Vein endothelial cell (primary cell): Measurements from ENCODE around the gene HABP4. TPM values are rescaled to one million over a fixed set of nuclear protein-coding genes. Genes with fewer than 3 reads are reported as not detected.

Experiments
- total RNA-seq: library from RNA; depleted of rRNA; stranded (reverse); fragments of >200 nt; gene quantifications from 2 replicates; pipeline ENCODE4 v1.2.3, GENCODE V29; 2012

The HABP4 gene, protein sequence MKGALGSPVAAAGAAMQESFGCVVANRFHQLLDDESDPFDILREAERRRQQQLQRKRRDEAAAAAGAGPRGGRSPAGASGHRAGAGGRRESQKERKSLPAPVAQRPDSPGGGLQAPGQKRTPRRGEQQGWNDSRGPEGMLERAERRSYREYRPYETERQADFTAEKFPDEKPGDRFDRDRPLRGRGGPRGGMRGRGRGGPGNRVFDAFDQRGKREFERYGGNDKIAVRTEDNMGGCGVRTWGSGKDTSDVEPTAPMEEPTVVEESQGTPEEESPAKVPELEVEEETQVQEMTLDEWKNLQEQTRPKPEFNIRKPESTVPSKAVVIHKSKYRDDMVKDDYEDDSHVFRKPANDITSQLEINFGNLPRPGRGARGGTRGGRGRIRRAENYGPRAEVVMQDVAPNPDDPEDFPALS
- total RNA-seq, result 5.7 and 6.9 TPM in 2 replicates

DNA sequence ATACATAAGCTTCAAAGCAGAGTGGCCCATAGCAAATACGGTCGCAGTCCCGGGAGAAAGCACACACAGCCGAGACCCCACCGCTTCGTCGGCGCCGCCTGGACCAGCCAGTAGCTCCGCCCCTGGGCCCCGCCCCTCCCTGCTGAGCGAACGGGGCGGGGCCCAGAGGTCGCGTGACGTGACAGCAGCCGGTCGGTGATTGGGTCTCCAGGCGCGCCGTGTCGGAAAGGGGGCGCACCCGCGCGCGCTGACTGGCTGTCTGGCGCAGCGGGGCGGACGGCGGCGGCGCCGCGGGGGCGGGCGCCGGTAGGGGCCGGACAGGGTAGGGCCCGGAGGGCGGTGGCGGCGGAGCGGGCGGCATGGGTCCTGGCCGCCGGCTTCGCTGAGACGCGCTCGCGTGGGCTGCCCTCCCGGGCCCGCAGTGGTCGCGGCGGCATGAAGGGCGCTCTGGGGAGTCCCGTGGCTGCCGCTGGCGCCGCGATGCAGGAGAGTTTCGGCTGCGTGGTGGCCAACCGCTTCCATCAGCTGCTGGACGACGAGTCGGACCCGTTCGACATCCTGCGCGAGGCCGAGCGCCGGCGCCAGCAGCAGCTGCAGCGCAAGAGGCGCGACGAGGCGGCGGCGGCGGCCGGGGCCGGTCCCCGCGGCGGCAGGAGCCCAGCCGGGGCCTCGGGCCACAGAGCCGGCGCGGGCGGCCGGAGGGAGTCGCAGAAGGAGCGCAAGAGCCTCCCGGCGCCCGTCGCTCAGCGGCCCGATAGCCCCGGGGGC, at the start of gene HABP4:
HABP4 (plus strand) TSS at position 325 of the 768 bp plus-strand sequence; CDS start at position 436, 111 bp downstream.

DNA sequence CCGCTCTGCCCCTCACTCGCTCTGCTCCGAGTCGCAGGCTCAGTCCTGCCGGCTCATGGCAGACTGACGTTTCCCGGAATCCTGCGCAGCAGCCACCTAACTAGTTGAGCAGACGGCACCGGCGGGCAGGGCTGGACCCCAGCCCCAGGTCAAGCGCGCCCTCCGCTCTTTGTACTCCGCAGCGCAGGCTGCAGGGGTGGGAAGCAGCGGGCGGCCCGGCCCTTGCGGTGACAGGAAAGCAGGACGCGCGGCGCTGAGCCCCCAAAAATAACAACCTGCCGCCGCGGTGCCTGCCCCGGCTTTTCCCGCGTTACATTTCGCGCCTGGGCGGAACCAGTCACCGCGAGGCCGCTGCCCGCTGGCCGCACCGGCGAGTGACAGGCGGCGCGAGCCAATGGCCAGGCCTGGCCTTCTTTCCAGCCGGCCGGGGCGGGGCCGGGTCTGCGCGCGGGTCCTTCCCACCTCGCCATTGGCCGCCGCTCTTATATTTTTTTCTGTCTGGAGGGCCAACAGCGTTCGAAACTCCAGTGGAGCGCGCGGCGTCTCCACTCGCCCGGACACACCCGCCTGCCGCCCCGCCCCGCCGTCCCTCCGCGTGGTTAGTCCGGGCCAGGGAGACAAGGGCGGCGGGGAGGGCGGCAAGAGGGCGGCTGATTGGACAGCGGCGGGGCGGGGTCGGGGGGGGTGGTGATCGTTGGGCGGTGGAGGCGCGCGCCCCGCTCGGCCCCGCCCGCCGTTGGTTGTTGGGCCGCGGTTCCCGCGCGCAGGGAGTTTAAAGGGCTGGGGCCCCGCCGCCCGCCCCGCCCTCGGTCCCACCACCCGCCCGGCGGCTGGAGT, 31.7 kb upstream of the HABP4 start, which contains the start of gene ZNF367:
ZNF367 (minus strand) TSS at position 288 of the 837 bp plus-strand sequence. CDS start 338 bp downstream, outside the sequence.

Other genes with a start within 250 kb of the HABP4 start
- not detected in 2 replicates for gene HSD17B3, start 148.0 kb upstream of the HABP4 start, total RNA-seq
- gene SLC35D2, start 66.5 kb upstream of the HABP4 start, total RNA-seq, result 21.6 and 22.4 TPM in 2 replicates
- 4.6 and 6.8 TPM in 2 replicates for gene ZNF367, start 31.8 kb upstream of the HABP4 start, total RNA-seq
- gene CDC14B, start 169.7 kb downstream of the HABP4 start, total RNA-seq, result 5.3 and 5.9 TPM in 2 replicates
- 19.9 and 24.6 TPM in 2 replicates for gene PRXL2C, start 205.1 kb downstream of the HABP4 start, total RNA-seq